Subcutaneous adipose tissue (tissue), 4 donors: Measurements from ENCODE around the gene SLC19A2. TPM values are rescaled to one million over a fixed set of nuclear protein-coding genes. Genes with fewer than 3 reads are reported as not detected.

Experiments used
- CTCF ChIP-seq: fragments of 450-650 bp; IDR thresholded peaks from one replicate; pipeline ENCODE4 v1.5.1; 2016; ENCODE audit warnings: low read depth, mild to moderate bottlenecking, control low read depth, antibody characterized with exemption, moderate library complexity
- total RNA-seq, 4 donors: library from RNA; depleted of rRNA; stranded (reverse); fragments of >200 nt; gene quantifications; one replicate each; pipeline ENCODE4 v1.1.0, GENCODE V29; 2016

The SLC19A2 gene
- total RNA-seq, 4 donors from 2014 or later: 26.2 to 79.7 (median 41.4) TPM

DNA sequence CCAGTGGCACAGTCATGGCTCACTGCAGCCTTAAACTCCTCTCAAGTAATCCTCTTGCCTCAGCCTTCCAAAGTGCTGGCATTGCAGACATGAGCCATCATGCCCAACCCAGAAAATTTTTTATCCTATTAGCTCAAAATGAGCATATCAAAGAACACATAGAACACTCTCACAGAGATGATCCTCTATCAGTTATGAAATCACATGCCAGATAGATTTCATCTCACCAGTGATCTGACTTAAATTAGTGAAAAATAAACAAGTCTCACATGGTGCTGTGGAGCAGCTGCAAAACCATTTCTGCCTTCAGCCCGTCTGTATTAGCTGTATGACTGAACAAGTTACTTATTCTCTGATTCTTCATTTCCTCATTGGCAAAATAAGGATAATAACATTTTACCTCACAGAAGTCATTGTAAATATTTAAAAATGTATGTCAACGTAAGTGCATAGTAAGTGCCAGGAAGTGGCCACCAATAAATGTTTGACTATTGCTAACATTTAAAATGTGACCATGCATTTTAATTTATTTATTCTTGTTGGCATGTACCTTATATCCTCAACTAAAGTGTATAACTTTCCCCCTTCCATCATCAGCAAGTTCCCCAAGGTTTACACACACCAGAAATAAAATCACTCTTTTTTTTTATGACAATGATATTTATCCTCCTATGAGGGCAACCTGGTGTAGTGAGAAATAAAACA lies 29.0 kb upstream of the SLC19A2 start:
- no peak for TF ChIP-seq CTCF

DNA sequence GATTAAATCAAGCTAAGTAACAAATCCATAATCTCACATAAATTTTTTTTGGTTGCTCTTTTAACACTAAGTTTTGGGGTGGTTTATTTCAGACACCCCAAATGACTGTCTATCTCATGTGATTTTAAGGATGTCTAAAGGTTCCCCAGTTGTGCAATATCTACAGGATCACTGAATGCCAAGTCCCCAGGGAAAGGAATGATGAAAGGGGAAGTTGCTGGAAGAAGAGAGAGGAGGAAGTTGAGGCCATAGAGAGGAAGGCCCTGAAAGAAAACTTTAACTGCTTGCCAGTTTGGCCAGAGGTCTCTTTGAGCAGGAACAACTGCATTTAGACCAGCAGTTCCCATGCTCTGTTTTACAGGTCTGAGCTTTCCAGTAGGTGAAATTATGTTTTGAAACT lies 27.5 kb upstream of the SLC19A2 start:
- no peak for TF ChIP-seq CTCF

DNA sequence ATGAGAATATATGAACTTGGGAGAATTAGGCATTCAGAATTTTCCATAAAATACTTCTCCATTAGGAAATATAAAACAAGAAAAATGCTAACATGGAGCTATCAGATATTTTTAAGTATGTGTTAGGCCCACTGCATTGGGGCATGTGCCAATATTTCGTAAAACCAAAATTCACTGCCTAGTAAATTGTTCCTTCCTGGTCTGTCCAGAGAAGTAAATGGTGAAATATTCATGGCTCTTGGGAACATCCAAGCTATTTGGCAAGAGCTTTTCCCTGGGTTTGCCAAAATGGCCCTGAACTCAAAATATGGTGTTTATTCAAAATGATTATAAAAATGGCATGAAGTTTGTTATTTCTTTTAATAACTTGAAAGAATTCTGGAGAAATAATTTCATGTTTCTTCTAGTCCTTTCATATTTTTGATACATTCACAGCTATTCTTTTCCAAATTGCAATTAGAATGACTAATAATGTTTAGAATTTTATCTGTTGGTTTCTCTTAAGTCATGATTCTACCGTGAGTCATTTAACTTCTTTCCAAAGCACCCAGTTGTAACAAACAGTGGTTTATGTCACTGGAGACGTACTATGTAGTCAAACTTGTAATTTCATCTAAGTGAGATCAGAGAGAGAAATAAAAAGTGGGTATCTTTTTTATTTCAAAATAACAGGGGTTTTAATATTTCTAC lies 25.7 kb upstream of the SLC19A2 start:
- no peak for TF ChIP-seq CTCF

DNA sequence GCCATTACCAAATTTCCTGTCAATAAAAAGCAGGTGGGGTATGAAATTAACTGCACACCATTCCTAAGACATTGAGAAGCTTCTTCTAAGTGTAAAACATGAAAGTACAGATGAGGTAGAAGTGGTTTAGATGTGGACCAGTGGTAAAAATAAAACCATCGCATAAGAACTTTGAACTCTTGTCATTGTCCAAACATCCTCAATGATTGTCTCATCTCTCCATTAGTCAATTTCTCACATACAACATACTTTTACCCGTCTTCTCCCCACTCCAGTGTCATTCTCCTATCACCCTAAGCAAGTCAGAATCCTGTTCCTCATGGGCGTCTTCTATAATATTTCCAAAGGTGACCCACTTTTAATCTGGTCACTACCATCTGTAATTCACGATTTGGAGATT lies 24.3 kb upstream of the SLC19A2 start:
- TF ChIP-seq CTCF: no peak

DNA sequence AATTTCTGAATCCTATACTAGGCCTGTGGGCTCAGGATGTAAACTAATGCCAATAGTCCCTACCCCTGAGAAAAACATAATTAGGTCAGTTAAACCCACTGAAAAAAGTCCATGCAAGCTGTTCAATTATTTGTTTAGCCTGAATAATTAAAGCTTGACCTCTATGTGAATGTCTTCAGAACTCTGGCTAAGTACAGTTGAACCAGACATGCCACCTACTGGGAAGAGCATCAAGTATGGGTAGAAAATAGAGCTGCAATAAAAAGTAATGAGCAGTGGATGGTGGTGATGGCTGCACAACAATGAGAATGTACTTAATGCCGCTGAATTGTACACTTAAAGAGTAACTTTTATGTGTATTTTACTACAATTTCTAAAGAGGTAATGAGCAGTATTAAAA lies 23.6 kb upstream of the SLC19A2 start:
- TF ChIP-seq CTCF: no peak

DNA sequence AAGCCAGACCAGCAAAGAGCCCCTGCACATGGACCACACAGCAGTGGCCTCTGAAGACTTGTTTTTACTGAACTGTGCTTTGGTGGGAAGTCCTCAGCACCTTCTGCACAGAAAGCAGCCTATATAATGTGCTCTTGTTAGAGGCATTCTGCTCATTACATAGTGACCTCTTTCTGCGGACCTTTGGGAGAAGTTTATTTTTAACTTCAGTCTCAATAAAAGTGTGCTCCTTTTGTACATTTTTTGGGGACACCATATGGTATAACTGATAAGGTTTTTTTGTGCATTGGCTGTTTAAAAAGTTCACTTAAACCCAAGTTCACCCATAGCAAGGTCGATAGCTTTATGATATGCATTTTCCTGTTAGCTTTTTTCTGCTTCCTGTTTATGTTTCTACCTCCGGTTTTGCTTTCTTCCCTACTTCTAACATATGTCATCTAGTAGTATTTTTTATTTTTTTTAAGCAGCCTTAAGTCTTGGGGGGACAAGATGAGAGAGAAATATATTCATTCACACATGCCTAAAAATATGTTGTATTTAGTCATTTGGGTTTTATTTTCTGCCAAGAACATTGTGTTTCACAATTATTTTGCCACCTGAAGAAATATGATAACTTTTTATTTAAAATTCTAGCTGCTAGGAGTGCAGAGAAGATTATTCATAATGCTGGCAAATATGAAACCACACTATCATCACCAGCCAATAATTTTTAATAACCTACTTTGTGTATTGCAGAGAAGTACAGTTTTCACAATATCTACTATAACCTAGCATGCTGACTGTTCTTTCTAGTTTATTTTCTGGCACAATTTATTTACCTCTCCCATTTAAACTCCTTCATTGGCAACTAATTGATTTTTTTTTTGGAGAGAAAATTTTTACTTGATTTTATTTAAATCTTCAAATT lies 22.9 kb upstream of the SLC19A2 start:
- TF ChIP-seq CTCF: no peak

- TF ChIP-seq CTCF: no peak
Measured at GRCh38 chr1:169507413-169507812, 21.7 kb upstream of the SLC19A2 start.
